Fibroblast of mammary gland (primary cell): Measurements from ENCODE around the gene ISM1.

Experiments used
- DNase-seq: peaks from one replicate; pipeline ENCODE4 v3.0.0-alpha.2; 2010; ENCODE audit warnings: low read depth
- H3K4me3 ChIP-seq: 2 replicates; pipeline ENCODE4 v1.5.1; 2011; ENCODE audit warnings: low read depth, mild to moderate bottlenecking, low read length, moderate library complexity; ENCODE audit not compliant: control insufficient read depth
- TF ChIP-seq, protein P1 (sequence below): conservative IDR thresholded peaks from 2 replicates; pipeline ENCODE4 v1.5.1; 2011; ENCODE audit warnings: low read depth, low read length, inconsistent platforms; ENCODE audit not compliant: control insufficient read depth, insufficient read depth

ISM1 gene

DNA sequence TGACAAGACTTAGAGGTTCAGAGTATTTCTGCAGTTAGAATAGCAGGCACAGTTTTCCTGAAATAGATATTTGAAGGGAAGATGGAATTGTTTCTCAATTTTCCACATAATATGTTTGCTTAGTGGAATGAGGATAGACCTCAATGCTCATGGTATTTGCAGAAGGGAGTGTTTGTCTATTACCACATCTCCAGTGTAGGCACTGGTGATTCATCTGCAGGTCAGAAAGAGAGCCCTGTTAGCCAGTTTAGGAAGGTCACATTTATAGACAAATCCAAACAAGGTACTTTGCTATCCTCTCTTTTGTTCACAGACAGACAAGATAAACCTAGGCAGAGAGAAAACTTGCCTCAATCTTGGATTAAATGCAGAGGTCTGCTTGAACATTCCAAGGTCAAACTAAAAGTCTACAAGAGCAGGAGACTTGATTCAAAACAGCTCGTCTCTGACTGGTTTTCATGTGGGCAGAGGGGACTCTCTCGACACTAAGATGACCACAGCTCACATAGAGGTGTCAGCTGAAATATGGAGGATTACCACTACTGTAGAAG lies 22.8 kb downstream of the ISM1 start:
- no peak overlapping the region for H3K4me3 ChIP-seq
- DNase-seq, result peak; percentile 38
- TF ChIP-seq, protein P1, sequence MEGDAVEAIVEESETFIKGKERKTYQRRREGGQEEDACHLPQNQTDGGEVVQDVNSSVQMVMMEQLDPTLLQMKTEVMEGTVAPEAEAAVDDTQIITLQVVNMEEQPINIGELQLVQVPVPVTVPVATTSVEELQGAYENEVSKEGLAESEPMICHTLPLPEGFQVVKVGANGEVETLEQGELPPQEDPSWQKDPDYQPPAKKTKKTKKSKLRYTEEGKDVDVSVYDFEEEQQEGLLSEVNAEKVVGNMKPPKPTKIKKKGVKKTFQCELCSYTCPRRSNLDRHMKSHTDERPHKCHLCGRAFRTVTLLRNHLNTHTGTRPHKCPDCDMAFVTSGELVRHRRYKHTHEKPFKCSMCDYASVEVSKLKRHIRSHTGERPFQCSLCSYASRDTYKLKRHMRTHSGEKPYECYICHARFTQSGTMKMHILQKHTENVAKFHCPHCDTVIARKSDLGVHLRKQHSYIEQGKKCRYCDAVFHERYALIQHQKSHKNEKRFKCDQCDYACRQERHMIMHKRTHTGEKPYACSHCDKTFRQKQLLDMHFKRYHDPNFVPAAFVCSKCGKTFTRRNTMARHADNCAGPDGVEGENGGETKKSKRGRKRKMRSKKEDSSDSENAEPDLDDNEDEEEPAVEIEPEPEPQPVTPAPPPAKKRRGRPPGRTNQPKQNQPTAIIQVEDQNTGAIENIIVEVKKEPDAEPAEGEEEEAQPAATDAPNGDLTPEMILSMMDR, result no peak

GRCh38 chr20:13245250-13245723 lies 24.2 kb downstream of the ISM1 start:
- TF ChIP-seq, protein P1, result no peak
- H3K4me3 ChIP-seq, result no peak overlapping the region
- DNase-seq, result no peak

GRCh38 chr20:13249118-13249797 lies 28.2 kb downstream of the ISM1 start:
- no peak overlapping the region for H3K4me3 ChIP-seq
- TF ChIP-seq, protein P1, result no peak
- DNase-seq, result no peak

DNA sequence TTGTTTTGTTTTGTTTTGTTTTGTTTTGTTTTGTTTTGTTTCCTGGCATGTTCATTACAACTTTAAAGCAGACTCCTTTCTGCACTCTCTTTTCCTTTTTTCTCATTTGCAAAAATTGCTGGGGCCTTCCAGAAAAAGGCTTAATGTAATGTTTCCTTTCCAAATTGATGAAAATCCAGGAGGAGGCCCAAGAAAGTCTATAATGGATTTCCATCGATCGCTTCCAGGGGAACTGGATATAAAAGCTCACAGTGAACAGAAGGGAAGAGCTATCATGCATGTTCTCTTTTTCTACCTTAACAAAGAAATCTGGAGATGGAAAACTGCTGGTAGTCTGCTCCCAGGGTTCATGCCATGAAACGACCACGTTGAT lies 28.7 kb downstream of the ISM1 start:
- TF ChIP-seq, protein P1, result no peak
- H3K4me3 ChIP-seq, result no peak overlapping the region

GRCh38 chr20:13250251-13250650 lies 29.2 kb downstream of the ISM1 start:
- TF ChIP-seq, protein P1, result no peak
- DNase-seq, result no peak
- H3K4me3 ChIP-seq, result no peak overlapping the region

More for the DNA sequence above, 28.7 kb downstream of the ISM1 start:
- no peak for DNase-seq

- TF ChIP-seq, protein P1, result no peak
- DNase-seq, result no peak
- no peak overlapping the region for H3K4me3 ChIP-seq
Observed at GRCh38 chr20:13251106-13251903, 30.2 kb downstream of the ISM1 start.
